Esophagus (tissue), 2 donors: Measurements from ENCODE around the gene EFNA2. TPM values are rescaled to one million over a fixed set of nuclear protein-coding genes. Genes with fewer than 3 reads are reported as not detected.

Experiments used
- H3K27ac ChIP-seq, 2 donors: one replicate each; pipeline ENCODE4 v1.5.1; 2013; ENCODE audit warnings: low read depth in 2 of 2, mild to moderate bottlenecking in 2 of 2, inconsistent platforms in 1 of 2, low read length in 1 of 2, moderate library complexity in 1 of 2
- H3K27me3 ChIP-seq, 2 donors: one replicate each; pipeline ENCODE4 v1.6.1; 2013; ENCODE audit warnings: low read length in 2 of 2, control low read depth in 1 of 2, mild to moderate bottlenecking in 1 of 2; ENCODE audit not compliant: insufficient read depth in 2 of 2, control insufficient read depth in 1 of 2
- H3K36me3 ChIP-seq, 2 donors: one replicate each; pipeline ENCODE4 v1.6.1; 2013; ENCODE audit warnings: low read length in 1 of 2; ENCODE audit not compliant: control insufficient read depth in 2 of 2, insufficient read depth in 2 of 2
- H3K4me1 ChIP-seq, 2 donors: one replicate each; pipeline ENCODE4 v1.6.1; 2013; ENCODE audit warnings: low read length in 1 of 2; ENCODE audit not compliant: control insufficient read depth in 2 of 2, insufficient read depth in 2 of 2
- H3K4me3 ChIP-seq, 2 donors: one replicate each; pipeline ENCODE4 v1.5.1; 2013; ENCODE audit warnings: low read length in 2 of 2, mild to moderate bottlenecking in 2 of 2, low read depth in 1 of 2, moderate library complexity in 1 of 2
- H3K9me3 ChIP-seq, 2 donors: one replicate each; pipeline ENCODE4 v1.6.1; 2013; ENCODE audit warnings: mild to moderate bottlenecking in 2 of 2, low read depth in 1 of 2, low read length in 1 of 2, moderate library complexity in 1 of 2; ENCODE audit not compliant: control insufficient read depth in 2 of 2, insufficient read depth in 1 of 2
- WGBS, 2 donors: extraction: QIAGEN DNeasy Blood & Tissue Kit; methylation state at CpG; one replicate each; pipeline ENCODE4 v1.1.7; 2013; 5-methylcytosine and 5-hydroxymethylcytosine counted together
- polyA plus RNA-seq, 2 donors: library from polyadenylated mRNA; stranded (reverse); fragments of 200-250 nt; gene quantifications; one replicate each; pipeline ENCODE4 v1.2.3, GENCODE V29; 2013
- donor health status: healthy with polysubstance abuse.
- donor health status: Bipolar disorder and iron deficiency.

Gene EFNA2
- polyA plus RNA-seq, 2 donors, result 0.18 to 0.39 TPM

DNA sequence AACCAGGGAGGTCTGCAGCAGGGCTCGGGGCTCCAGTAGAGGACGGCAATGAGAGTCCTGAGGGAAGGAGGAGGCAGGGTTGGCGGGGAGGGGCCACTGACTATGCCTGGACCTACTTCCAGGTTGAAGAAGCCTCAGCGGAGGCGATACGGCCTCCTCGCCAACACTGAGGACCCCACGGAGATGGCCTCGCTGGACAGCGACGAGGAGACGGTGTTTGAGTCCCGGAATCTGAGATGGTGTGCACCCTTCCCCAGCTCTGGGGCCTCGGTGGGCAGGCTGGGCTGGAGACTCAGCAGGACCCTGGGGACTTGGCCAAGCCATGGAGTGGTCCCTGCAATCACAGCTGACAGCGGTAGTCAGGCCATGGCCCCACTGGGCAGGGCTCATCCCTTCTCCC is 8.6 kb upstream of the EFNA2 start:
- Histone ChIP-seq H3K27ac (peak overlapping the region in 1 of 2 donors; percentile 11), H3K4me1 (peaks cover 0 to 24% of the 10 kb centered on the region in 2 donors), H3K4me3 (no peak overlapping the region), H3K36me3 (peaks cover 9 to 47% of the 10 kb centered on the region in 2 donors), H3K9me3 (no peaks in the 10 kb centered on the region), H3K27me3 (no peaks in the 10 kb centered on the region)
- WGBS, 2 donors, result 88 to 89% methylated on average over 15 of the region's 15 CpGs

DNA sequence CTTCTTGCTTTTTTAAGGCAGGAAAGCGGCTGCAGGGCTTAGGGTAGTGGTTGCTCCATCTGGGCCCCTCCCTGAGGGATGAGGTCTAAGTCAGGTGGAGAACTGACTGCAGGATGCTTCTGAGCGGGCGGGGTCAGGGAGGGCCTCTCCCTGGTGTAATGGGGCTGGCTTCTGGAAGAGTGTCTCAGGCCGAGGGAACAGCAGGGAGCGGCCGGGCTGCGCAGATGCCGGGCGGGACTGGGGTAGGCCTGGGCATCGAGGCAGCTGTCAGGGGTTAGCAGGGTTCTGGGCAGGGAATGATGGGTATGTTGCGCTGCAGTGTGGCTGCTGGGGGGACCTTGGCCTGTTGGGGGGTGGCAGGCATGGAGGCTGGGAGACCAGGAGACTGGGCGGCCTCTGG is 7.6 kb upstream of the EFNA2 start:
- peaks cover 6 to 39% of the 10 kb centered on the region in 2 donors for H3K36me3 ChIP-seq
- H3K27me3 ChIP-seq, result no peaks in the 10 kb centered on the region
- H3K4me3 ChIP-seq, result no peak overlapping the region
- peaks cover 0 to 20% of the 10 kb centered on the region in 2 donors for H3K4me1 ChIP-seq
- H3K27ac ChIP-seq, result no peak overlapping the region
- 83 to 91% methylated on average over 12 of the region's 12 CpGs for WGBS, 2 donors
- no peaks in the 10 kb centered on the region for H3K9me3 ChIP-seq

DNA sequence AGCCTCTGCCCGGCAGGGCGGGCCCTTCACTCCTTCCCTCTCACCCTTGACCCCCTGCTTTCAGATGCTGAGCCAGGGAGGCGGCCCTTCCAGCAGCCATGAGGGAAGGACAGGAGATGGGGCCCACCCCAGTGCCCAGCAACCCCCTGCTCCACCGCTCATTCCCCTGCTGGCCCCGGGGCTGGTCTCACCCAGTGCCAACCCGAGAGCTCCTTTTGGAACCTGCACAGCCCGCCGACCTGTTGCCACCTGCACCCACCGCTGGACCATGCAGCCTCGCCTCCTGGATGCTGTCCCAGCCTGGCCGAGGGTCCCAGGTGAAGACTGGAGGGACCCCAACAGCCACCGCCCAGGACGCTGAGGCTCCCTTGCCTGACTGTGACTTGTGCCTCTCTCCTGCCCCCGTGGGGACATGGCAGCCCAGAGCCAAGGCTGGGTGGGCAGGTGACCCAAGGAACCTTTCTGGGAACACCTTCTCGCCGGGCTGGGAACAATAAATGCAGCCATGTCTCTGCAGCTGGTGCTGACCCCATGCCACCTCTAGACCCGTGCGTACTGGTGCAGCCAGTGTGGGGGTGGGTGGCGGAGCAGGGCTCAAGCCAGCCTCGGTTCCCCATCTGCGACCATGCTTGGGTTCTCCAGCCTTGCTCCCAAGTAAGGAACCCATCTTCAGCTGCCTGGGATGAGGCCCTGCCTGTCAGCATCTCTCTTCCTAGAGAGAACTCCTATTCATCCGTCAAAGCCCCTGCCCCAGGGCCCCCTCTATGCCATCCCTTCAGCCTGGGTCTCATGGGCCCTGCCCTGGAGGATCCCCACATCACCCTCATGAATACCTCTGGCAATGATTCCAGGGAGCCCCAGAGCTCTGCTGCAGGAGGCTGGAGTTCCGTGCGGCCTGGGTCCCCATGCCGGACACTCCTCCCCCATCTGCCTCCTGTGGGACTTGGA is 6.7 kb upstream of the EFNA2 start:
- WGBS, 2 donors, result 82 to 85% methylated on average over 22 to 25 of the region's 25 CpGs
- Histone ChIP-seq H3K9me3 (no peaks in the 10 kb centered on the region), H3K27me3 (no peaks in the 10 kb centered on the region), H3K4me1 (peaks cover 9 to 19% of the 10 kb centered on the region in 2 donors), H3K27ac (no peak overlapping the region), H3K4me3 (no peak overlapping the region), H3K36me3 (peaks cover 6 to 34% of the 10 kb centered on the region in 2 donors)

DNA sequence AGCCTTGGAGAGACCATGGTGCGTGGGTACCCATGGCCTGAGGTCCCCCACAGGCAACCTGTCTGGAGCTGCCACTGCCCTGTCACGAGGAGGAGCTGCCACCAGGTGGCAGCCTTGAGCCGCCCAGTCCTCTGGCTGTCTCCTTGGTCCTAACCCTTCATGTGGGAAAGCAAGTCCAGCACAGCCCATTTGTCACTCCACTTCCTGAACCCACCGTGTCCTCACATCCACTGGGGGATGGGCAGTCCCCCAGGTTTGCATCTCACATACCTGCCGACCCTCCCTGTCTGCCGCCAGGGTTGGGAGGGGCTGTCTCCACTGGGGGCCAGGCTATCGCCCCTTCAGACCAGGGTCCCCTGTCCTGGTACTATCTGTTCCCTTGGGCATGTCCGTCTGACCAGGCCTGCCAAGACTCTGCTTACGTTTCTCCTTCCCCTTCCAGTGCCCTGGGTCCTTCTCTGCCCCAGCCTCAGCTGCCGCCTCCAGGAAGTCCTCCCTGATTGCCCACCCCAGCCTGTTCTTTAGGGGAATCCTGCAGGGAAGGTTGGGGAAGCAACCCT is 5.8 kb upstream of the EFNA2 start:
- Histone ChIP-seq H3K9me3 (no peaks in the 10 kb centered on the region), H3K4me1 (peaks cover 9 to 21% of the 10 kb centered on the region in 2 donors), H3K36me3 (peaks cover 6 to 26% of the 10 kb centered on the region in 2 donors), H3K27me3 (no peaks in the 10 kb centered on the region), H3K4me3 (no peak overlapping the region), H3K27ac (no peak overlapping the region)
- 29 to 30% methylated on average over 10 of the region's 10 CpGs for WGBS, 2 donors

DNA sequence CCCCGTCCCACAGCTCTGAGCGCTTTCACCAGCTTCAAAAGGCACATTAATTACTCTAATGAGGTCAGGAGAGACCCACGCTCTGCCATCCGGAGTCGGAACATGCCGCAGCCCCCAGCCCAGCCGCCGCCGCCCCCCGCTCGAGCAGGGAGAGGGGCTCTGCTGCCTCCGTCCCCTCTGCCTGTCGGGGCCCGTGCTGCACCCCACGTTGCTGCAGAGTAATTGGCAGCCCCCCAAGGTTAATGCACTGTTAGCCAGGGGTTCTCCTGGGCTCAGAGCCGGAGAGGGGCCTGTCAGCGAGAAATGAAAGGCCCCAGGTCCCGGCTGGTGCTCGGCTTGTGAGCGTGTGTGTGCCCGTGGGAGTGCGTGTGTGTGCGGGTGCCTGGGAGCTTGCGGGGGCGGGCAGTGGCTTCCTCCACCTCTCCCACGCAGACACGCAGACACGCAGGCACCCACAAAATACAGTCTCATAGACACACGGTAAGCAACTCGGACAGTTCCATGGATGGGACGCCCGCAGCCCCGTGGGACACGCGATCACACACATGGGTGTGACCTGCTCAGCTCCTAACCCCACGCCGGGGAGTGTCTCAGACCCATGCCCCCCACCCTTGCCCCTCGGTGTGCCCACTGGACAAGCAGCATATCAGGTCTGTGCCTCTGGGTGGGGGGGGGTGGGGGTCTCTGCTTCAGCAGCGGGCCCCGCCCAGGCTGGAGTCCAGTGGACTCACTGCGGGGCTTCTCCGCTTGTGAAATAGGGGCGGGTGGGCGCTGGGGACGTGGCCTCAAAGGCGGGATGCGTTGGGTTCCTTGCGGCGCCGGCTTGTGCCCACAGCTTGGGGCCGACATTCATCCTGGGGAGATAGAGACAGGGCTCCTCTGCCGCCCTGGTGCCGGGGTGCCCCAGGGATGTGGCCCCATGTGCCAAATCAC is 4.8 kb upstream of the EFNA2 start:
- Histone ChIP-seq H3K36me3 (peaks cover 6 to 23% of the 10 kb centered on the region in 2 donors), H3K27ac (no peak overlapping the region), H3K27me3 (peaks cover 0 to 3% of the 10 kb centered on the region in 2 donors), H3K4me3 (no peak overlapping the region), H3K9me3 (no peaks in the 10 kb centered on the region), H3K4me1 (peaks cover 11 to 24% of the 10 kb centered on the region in 2 donors)
- WGBS, 2 donors, result 85 to 86% methylated on average over 45 to 53 of the region's 53 CpGs

DNA sequence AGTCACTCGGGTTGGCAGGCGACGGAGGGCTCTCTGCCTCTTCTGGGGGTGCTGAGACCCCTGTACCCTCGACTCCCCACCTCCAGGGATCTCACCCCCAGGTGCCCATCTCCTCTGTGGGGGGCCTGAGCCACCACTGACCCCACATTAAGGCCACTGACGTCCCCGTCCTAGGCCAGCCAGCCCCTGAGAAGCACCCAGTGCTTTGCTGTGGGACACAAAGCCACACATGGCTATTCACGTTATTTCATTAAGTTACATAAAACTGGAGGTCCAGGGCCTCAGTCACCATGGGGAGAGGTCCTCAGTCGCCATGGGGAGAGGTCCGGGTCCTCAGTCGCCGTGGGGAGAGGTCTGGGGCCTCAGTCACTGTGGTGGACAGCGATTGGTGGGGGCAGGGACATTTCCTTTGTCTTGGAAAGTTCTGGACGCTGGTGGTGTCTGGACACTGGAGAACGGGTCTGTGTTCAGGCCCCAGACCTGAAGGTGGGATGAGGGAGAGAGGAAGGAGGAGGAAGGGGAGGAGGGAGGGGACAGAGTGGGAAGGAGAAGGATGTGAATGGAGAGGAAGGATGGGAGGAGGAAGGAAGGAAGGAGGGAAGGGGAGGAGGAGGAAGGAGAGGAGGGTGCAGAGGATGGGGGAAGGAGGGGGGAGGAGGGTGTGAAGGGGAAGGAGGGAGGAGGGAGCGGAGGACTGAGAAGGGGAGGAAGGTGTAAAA is 3.9 kb upstream of the EFNA2 start:
- Histone ChIP-seq H3K36me3 (peaks cover 6 to 21% of the 10 kb centered on the region in 2 donors), H3K27me3 (peaks cover 0 to 8% of the 10 kb centered on the region in 2 donors), H3K4me3 (no peak overlapping the region), H3K9me3 (no peaks in the 10 kb centered on the region), H3K4me1 (peaks cover 14 to 23% of the 10 kb centered on the region in 2 donors), H3K27ac (no peak overlapping the region)
- 69% methylated on average over 15 of the region's 15 CpGs for WGBS, 2 donors

DNA sequence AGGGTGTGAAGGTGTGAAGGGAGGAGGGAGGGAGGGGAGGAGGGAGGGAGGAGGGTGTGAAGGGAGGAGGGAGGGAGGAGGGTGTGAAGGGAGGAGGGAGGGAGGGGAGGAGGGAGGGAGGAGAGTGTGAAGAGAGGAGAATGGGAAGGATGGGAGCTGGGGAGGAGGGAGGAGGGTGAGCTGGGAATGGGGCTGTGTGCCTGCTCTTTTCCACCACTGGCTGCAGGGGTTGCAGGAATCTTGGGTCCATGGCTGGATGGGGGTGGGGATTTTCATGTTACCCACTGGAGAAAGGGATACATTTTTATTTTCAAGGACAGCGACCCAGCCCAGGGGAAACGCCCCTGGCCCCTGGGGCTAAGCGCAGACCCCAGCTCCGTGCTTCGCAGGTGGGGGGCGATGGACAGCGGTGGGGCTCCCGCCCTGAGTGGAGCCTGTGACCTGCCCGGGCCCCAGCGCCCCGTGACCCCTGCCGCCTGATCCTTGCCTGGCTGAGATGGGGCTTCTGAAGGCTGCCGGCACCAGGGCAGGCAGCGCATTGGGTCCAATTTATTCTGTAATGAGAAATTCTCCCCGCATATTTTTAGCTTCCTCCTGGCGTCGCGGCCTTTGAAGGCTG is 3.0 kb upstream of the EFNA2 start:
- Histone ChIP-seq H3K4me3 (no peak overlapping the region), H3K36me3 (peaks cover 6 to 18% of the 10 kb centered on the region in 2 donors), H3K9me3 (no peaks in the 10 kb centered on the region), H3K27ac (no peak overlapping the region), H3K4me1 (peaks cover 18 to 20% of the 10 kb centered on the region in 2 donors), H3K27me3 (peaks cover 0 to 17% of the 10 kb centered on the region in 2 donors)
- whole genome bisulfite sequencing, 2 donors, result 75 to 79% methylated on average over 18 of the region's 18 CpGs

DNA sequence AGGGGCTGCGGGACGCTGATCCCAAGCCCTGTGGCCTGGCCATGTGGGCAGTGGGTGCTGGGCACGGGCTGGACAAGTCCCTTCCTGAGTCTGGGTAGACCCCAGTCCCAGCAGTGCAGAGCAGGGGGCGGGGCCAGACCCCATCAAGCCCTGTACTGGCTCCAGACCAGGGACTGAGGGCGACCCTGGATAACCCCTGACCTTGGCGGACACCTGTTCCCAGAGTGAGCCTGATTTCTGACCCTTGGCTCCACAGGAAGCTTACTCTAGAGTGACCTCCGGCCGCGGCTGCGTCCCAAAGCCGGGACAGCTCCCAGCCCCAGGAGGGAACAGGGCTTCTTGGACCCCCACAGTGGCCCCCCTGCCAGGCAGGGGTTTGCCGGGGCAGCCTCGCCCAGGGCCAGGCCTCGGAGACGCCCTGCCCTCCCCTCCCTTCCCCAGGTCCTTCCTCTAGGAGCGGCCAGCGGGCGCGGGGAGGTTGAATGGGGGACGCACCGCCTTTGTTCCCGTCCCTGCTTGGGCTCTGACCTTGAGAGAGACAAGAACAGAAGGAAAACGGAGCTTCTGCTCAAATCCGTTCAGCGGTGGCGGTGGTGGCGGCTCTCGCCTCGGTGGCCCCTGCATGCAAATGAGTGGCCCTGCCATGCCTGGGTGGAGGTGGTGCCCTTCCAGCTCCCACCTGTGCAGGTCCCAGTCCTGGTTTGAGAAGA is 2.3 kb upstream of the EFNA2 start:
- Histone ChIP-seq H3K27me3 (peaks cover 0 to 22% of the 10 kb centered on the region in 2 donors), H3K4me3 (no peak overlapping the region), H3K9me3 (no peaks in the 10 kb centered on the region), H3K27ac (peak overlapping the region in 1 of 2 donors; percentile 86), H3K4me1 (peaks cover 20% of the 10 kb centered on the region in 2 donors), H3K36me3 (peaks cover 6 to 15% of the 10 kb centered on the region in 2 donors)
- WGBS, 2 donors, result 67 to 68% methylated on average over 27 to 29 of the region's 29 CpGs
